ENCODE measurements around the gene DAB1.
"Not testable (repeated sequence)": the region's sequence is repeated elsewhere in the genome, so short reads cannot be mapped to it uniquely, and the experiment has no call there.

The DAB1 gene

DNA sequence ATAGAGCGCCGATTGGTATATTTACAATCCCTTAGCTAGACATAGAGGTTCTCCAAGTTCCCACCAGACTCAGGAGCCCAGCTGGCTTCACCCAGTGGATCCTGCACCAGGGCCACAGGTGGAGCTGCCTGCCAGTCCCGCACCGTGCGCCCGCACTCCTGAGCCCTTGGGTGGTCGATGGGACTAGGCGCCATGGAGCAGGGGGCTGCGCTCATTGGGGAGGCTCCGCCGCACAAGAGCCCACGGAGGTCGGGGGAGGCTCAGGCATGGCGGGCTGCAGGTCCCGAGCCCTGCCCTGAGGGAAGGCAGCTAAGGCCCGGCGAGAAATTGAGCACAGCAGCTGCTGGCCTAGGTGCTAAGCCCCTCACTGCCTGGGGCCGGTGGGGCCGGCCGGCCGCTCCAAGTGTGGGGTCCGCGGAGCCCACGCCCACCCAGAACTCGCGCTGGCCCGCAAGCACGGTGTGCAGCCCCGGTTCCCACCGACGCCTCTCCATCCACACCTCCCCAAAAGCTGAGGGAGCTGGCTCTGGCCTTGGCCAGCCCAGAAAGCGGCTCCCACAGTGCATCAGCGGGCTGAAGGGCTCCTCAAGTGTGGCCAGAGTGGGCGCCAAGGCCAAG, 80.5 kb downstream of the DAB1 start:
- H3K27ac ChIP-seq (replicated peaks); DNase-seq (ENCODE audit: low read depth in 1 of 2, low spot score in 1 of 2); H3K27me3 ChIP-seq (ENCODE audit: insufficient read depth, poor library complexity, severe bottlenecking); H3K4me3 ChIP-seq (replicated peaks; ENCODE audit: insufficient read depth, low read length): not testable (repeated sequence)

DNA sequence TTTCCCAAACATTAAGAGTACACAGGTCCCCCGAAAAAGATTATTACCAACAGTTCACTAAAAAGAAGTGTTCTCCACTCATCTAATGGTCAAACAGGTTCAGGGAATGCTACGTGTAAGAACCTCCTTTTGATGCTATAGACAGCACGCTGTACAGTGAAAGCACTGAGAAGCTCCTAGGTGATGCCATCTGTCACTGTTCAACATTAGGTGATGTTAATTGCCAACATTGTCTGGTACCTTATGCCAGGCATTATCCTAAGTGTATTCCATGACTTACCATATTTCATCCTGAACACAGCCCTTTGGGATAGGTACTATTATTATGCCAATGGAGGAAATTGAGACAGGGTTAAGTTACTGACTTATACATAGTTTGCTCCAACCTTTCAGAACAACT, 82.1 kb downstream of the DAB1 start:
- Histone ChIP-seq H3K27me3 (ENCODE audit: insufficient read depth, poor library complexity, severe bottlenecking) (no peaks in the 10 kb centered on the region), H3K27ac (replicated peaks) (no peak overlapping the region), H3K4me3 (replicated peaks; ENCODE audit: insufficient read depth, low read length) (no peak overlapping the region)
- TF ChIP-seq GABPA (IDR thresholded peaks at IDR 0.05; ENCODE audit: low read depth), result no peak
- TF ChIP-seq, protein P1, sequence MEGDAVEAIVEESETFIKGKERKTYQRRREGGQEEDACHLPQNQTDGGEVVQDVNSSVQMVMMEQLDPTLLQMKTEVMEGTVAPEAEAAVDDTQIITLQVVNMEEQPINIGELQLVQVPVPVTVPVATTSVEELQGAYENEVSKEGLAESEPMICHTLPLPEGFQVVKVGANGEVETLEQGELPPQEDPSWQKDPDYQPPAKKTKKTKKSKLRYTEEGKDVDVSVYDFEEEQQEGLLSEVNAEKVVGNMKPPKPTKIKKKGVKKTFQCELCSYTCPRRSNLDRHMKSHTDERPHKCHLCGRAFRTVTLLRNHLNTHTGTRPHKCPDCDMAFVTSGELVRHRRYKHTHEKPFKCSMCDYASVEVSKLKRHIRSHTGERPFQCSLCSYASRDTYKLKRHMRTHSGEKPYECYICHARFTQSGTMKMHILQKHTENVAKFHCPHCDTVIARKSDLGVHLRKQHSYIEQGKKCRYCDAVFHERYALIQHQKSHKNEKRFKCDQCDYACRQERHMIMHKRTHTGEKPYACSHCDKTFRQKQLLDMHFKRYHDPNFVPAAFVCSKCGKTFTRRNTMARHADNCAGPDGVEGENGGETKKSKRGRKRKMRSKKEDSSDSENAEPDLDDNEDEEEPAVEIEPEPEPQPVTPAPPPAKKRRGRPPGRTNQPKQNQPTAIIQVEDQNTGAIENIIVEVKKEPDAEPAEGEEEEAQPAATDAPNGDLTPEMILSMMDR (IDR thresholded peaks at IDR 0.05; ENCODE audit: insufficient read depth, low read length), result no peak
- no peak for DNase-seq (ENCODE audit: low read depth in 1 of 2, low spot score in 1 of 2)

DNA sequence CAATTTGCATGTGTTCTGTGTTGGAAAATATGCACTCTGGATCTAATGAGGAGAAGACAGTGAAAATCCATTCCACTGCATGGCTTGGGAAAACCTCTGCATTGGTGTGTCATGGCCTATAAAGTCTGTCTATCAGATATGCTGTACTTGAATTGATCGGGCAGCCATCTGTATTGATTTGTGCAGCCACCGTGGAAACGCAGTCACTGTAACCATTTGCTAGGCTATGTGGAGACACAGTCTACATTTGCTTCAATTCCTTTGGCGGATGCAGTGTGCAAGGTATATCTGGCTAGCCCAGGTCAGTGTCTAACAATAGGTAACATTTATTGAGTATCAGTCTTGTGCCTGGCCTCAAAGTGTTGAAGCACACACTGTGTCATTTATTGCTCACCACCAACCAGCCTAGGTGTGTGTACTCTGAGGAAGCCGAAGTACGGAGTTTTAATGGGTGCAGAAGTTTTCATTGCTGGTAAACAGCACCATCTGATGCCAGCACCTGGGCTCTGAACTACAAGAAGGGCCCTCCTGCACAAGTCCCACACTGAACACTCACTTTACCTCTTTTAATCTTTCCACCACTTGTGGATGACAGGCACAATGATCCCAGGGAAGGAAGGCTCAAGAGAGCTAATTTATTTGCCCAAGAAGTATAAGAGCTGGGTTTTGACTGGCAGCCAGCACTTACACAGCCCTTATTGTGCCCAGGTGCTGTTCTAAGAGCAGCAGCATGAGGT, 83.4 kb downstream of the DAB1 start:
- H3K4me3 ChIP-seq (replicated peaks; ENCODE audit: insufficient read depth, low read length), result no peak overlapping the region
- no peak overlapping the region for H3K27ac ChIP-seq (replicated peaks)
- no peak for DNase-seq (ENCODE audit: low read depth in 1 of 2, low spot score in 1 of 2)
- no peaks in the 10 kb centered on the region for H3K27me3 ChIP-seq (ENCODE audit: insufficient read depth, poor library complexity, severe bottlenecking)
- TF ChIP-seq POLR2AphosphoS5 (IDR thresholded peaks at IDR 0.05; ENCODE audit: low read depth), result no peak
- TF ChIP-seq, protein P1 (IDR thresholded peaks at IDR 0.05; ENCODE audit: insufficient read depth, low read length), result no peak
- TF ChIP-seq, protein P2, sequence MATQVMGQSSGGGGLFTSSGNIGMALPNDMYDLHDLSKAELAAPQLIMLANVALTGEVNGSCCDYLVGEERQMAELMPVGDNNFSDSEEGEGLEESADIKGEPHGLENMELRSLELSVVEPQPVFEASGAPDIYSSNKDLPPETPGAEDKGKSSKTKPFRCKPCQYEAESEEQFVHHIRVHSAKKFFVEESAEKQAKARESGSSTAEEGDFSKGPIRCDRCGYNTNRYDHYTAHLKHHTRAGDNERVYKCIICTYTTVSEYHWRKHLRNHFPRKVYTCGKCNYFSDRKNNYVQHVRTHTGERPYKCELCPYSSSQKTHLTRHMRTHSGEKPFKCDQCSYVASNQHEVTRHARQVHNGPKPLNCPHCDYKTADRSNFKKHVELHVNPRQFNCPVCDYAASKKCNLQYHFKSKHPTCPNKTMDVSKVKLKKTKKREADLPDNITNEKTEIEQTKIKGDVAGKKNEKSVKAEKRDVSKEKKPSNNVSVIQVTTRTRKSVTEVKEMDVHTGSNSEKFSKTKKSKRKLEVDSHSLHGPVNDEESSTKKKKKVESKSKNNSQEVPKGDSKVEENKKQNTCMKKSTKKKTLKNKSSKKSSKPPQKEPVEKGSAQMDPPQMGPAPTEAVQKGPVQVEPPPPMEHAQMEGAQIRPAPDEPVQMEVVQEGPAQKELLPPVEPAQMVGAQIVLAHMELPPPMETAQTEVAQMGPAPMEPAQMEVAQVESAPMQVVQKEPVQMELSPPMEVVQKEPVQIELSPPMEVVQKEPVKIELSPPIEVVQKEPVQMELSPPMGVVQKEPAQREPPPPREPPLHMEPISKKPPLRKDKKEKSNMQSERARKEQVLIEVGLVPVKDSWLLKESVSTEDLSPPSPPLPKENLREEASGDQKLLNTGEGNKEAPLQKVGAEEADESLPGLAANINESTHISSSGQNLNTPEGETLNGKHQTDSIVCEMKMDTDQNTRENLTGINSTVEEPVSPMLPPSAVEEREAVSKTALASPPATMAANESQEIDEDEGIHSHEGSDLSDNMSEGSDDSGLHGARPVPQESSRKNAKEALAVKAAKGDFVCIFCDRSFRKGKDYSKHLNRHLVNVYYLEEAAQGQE (IDR thresholded peaks at IDR 0.05; ENCODE audit: insufficient replicate concordance, low read depth), result no peak
- TF ChIP-seq SPI1 (IDR thresholded peaks at IDR 0.05; ENCODE audit: borderline replicate concordance, low read depth), result no peak

DNA sequence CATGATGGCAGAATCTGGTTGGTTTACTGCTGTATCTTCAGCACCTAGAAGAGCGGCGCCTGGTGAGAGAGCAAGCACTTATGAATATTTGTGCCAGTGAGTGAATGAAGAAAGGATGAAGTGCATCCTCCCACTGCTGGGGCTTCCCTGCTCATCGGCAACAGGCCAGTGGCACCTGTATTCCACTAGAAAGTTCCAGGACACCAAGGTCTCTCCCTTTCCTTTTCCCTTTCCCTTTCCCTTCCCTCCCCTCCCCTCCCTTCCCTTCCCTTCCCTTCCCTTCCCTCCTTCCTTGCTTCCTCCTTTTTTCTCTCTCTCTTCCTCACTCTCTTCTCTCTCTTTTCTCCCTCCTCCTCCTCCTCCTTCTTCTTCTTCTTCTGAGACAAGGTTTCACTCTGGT, 86.2 kb downstream of the DAB1 start:
- TF ChIP-seq POLR2AphosphoS5 (IDR thresholded peaks at IDR 0.05; ENCODE audit: low read depth) (no peak), GABPA (IDR thresholded peaks at IDR 0.05; ENCODE audit: low read depth) (no peak), SPI1 (IDR thresholded peaks at IDR 0.05; ENCODE audit: borderline replicate concordance, low read depth) (no peak)
- TF ChIP-seq, protein P2 (IDR thresholded peaks at IDR 0.05; ENCODE audit: insufficient replicate concordance, low read depth), result no peak
- TF ChIP-seq, protein P1 (IDR thresholded peaks at IDR 0.05; ENCODE audit: insufficient read depth, low read length), result no peak
- no peak for DNase-seq (ENCODE audit: low read depth in 1 of 2, low spot score in 1 of 2)

More for the DNA sequence above, 86.2 kb downstream of the DAB1 start:
- H3K27me3 ChIP-seq (ENCODE audit: insufficient read depth, poor library complexity, severe bottlenecking), result no peaks in the 10 kb centered on the region
- no peak overlapping the region for H3K27ac ChIP-seq (replicated peaks)
- no peak overlapping the region for H3K4me3 ChIP-seq (replicated peaks; ENCODE audit: insufficient read depth, low read length)

All from HL-60 (cell line).